HG02798 (cell line): ENCODE data around the gene CFAP20DC.
"Not testable (repeated sequence)": the region's sequence is repeated elsewhere in the genome, so short reads cannot be mapped to it uniquely, and the experiment has no call there.

Experiments
- ATAC-seq: cut with Tn5 transposase; IDR thresholded peaks from one replicate; pipeline ENCODE4 v1.9.1; 2021; ENCODE audit warnings: mild to moderate bottlenecking; ENCODE audit not compliant: unreplicated experiment, poor library complexity

The CFAP20DC gene

DNA sequence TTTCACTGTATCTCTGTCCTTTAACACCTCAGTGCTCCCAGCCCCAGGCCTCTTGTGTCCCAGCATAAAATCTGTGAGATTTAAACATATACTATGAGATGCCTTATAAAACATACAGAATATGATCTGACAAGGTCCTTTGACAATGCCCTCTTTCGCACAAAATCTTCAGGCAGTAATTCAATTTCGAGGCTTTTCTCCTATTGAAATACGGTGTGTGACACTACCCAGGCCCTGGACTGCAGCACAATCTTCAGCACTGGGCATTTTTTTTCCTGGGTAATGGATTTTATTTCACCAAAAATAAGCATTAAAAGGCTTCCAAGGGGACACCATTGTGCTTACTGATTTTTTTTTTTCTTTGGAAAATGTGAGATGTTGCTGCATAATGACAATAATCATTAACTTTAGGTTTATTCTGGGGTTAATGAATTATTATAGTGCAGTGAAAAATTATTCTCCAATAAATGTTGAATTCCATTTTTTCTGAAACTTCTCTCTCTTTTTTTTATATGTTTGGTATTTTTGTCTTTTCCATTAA, 342.4 kb downstream of the CFAP20DC start:
- ATAC-seq = no peak

DNA sequence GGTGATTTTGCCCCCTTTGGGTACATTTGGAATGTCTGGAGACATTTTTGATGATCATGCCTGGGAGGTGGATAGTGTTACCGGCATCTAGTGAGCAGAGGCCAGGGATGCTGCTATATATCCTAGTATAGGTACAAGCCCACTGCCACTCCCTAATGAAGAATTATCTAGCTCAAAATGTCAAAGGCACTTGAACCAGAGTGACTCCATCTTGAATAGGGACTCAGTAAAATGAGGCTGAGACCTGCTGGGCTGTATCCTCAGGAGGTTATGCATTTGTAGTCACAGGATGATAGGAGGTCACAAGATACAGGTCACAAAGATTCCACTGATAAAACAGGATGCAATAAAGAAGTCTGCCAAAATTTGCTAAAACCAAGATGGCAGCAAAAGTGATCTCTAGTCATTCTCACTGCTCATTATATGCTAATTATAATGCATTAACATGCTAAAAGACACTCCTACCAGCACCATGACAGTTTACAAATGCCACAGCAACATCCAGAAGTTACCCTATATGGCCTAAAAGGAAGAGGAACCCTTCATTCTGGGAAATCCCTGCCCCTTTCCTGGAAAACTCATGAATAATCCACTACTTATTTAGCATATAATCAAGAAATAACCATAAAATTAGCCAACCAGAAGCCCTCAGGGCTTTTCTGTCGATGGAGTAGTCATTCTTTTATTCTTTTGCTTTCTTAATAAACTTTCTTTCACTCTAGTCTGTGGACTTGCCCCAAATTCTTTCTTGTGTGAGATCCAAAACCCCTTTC, 343.2 kb downstream of the CFAP20DC start:
- no peak for ATAC-seq

DNA sequence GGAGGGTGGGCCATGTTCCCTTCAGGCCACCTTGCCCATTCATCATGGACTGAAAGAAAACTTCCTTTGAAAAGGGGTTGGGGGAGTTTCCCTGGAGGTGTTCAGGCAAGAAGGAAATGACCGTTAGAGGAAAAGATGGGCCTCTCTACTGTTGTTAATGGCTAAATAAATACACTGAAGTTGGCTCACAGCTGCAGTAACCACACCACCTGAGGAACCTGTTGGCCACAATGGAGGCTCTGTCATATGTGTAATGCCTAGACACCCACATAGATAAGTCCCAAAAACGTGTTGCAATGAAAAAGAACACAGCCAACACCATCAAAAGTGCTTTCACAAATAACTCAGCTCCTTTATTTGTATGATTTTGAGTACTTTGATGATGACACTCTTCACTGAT, 345.1 kb downstream of the CFAP20DC start:
- ATAC-seq = no peak

DNA sequence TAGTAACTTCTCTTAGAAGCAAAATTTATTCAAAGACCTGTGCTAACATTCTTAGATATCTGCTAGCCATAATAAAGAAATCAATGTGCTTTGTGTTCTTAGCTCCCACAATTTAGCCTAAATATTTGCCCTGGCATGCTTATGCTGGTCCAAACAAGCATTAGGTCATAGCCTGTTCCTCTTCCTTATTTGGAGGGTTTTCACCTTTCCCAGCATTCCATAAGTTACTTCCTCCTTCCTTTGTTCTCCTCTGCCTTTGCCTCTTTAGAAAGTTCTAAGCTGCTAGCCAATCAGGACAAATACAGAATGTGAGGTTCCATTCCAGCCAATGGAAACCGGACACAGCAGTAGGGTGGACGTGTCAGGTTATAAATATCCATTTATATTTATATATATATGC, 345.5 kb downstream of the CFAP20DC start:
- ATAC-seq = not testable (repeated sequence)

DNA sequence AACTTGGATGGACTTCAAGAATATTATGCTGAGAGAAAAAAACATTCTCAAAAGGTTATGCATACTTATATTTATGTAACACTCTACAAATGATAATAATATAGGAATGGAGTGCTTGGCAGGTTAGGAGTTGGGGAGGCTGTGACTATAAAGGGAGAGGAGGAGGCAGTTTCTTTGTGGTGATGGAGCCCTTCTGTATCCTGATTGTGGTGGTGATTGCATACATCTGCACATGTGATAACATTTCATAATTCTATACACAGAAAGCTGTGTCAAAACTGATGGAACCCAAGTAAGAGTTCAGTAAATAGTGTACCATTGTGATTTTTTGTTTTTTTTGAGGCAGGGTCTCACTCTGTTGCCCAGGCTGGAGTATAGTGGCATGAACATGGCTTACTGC, 351.6 kb downstream of the CFAP20DC start:
- no peak for ATAC-seq

DNA sequence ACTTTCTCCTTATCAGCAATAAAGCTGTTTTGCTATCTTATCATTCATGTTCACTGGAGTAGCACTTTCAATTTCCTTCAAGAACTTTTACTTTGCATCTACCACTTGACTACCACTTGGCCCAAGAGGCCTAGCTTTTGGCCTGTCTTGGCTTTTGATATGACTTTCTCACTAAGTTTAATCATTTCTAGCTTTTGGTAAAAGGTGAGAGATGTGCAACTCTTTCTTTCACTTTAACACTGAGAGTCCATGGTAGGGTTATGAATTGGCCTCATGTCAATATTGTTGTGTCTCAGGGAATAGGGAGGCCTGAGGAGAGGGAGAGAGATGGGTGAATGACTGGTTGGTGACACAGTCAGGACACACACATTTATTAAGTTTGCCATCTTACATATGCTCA, 352.3 kb downstream of the CFAP20DC start:
- ATAC-seq = peak; percentile 64

DNA sequence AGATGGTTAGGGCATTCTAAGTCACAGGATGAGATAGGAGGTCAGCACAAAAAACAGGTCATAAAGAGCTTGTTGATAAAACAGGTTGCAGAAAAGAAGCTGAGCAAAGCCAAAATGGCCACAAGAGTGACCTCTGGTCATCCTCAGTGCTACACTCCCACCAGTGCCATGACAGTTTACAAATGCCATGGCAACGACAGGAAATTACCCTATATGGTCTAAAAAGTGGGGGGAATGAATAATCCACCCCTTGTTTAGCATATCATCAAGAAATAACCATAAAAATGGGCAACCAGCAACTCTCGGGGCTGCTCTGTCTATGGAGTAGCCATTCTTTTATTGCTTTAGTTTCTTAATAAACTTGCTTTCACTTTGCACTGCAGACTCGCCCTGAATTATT, 353.0 kb downstream of the CFAP20DC start:
- ATAC-seq = not testable (repeated sequence)

DNA sequence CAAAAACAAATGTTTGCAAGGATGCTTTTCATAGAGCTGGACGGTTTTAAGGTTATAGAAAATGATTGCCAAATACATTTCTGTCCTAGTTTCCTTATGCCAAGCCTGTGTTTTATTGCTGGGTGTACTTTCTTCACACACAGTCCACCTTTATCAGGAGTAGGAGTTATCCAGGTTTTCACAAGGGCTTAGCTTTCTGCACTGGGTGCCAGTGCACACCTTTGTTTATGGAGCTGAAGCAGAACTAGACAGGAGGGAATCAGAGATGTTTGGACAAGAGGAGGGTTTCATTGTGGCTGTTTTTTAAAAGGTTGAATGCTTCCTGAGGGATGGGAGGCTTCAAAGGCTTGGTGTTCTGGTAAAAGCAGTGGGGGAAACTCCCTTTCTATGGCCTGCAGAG, 353.7 kb downstream of the CFAP20DC start:
- no peak for ATAC-seq

DNA sequence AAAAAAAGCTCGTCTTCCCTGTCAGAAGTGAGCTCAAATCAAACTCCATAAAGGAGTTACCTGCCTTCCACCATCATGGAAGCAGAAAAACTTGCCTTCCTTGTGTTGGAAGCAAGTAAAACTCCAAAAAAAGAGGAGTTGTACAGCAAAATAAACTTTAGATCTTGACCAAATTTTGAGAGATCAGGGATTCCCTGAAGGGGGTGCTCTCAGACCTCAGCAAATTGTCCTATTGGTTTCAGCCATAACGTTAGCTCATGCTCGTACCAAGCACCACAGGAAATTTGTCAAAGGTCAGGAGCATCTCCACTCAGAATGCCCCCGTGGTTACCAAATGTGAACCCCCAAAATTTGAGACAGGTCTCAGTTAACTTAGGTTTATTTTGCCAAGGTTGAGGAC, 354.5 kb downstream of the CFAP20DC start:
- ATAC-seq = not testable (repeated sequence)

DNA sequence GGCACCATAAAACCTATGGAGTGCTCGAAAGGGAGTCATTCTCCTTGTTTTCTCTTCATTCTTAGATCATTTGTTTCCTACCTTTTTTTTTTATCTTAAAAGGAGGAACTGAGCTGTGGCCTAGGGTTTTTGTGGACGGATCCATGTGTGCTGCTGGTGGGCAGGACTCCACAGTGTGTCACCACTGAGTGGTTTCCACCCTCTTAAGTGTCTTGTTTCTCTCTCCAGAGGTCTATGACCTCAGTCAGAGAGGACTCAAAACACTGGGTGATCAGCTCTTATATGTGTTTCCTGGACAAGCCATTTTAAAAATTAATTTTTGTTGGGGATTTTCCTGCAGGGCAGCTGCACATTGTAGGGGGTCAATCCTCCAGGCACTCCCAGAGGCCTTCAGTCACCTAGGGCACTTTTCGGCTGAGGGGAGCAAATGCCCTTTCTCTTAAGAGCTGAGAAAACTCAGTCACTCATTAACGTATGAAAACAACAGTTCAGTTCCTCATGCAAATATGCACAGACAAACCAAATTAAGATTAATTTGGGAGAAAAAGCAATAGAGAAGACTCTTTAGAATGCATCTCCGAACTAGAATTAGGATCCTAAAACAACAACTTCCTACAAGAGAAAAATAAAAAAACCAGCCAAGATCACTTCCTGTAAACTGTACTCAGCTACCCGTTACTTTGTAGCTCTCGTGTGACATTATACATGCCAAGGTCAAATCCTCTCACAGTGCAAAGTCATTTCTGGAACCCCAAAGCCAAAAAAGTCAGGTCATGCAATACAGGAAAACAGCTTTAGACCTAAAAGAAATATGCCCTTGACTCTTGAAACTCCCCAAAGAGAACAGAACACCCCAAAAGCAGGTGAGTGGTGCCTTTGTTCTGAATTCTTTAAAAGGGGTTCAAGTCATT, 355.6 kb downstream of the CFAP20DC start:
- peak; percentile 71 for ATAC-seq

DNA sequence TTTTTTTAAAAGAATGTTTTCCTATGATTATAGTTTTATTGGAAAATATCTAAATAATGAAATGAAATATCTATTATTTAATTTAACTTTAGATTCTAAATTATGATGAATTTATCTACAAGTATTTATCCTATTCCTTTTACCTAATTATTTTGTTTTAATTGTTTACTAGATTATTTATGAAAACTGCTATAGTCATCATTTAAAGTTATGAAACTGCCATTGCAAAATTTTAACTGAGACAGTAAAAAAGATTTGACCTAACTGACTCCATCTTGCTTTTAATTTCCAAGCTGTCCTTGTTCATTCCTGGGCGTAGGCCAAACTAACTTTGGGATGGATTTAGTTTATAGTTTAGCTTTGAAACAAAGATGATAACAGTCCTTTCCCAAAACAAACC, 357.3 kb downstream of the CFAP20DC start:
- no peak for ATAC-seq
